Measurements from ENCODE around the gene BRI3. TPM values are rescaled to one million over a fixed set of nuclear protein-coding genes. Genes with fewer than 3 reads are reported as not detected.

The BRI3 gene
- total and polyA plus RNA-seq, 2 of the 8 experiments (the other 6 are each of a cell fraction or from before 2014, with no cell fraction given) = 77.5 to 93.4 TPM

GRCh38 chr7:98251601-98252424 is 29.7 kb upstream of the BRI3 start, which contains the start of gene TECPR1 (continued):
- TF ChIP-seq POU5F1 (IDR thresholded peaks at IDR 0.05; ENCODE audit: low read depth, low read length) = no peak
- no peak for TF ChIP-seq RFX5 (IDR thresholded peaks at IDR 0.05; ENCODE audit: borderline replicate concordance, low read depth, low read length)
- TF ChIP-seq KDM5A (IDR thresholded peaks at IDR 0.05; ENCODE audit: low read length) = no peak
- no peak for TF ChIP-seq CEBPB (IDR thresholded peaks at IDR 0.05; ENCODE audit: low read depth, low read length)
- peak; percentile 96 for TF ChIP-seq KDM4A (IDR thresholded peaks at IDR 0.05; ENCODE audit: low read depth, low read length, severe bottlenecking)
- no peak for TF ChIP-seq RXRA (IDR thresholded peaks at IDR 0.05; ENCODE audit: insufficient read depth, low read depth, low read length)
- no peak for TF ChIP-seq TBP (IDR thresholded peaks at IDR 0.05; ENCODE audit: low read depth, low read length)
